ENCODE data around the gene SCLY. TPM values are rescaled to one million over a fixed set of nuclear protein-coding genes. Genes with fewer than 3 reads are reported as not detected.

SCLY gene
- total RNA-seq (2022) (40.1 and 40.4 TPM in 2 replicates), Bru-seq, nascent RNA (percentile 71 among the genes with signal in this experiment), BruChase-seq, experiment 1, labeled RNA remaining after a 6-hour chase (percentile 67 among the genes with signal in this experiment), BruChase-seq, experiment 2, labeled RNA remaining after a 2-hour chase (percentile 77 among the genes with signal in this experiment)
- long read RNA-seq, transcript SCLY-202 (8 exons, 1,774 nt): minor isoform, 15 of 94 reads
- long read RNA-seq, transcript SCLY-201 (12 exons, 2,562 nt): major isoform, 38 of 94 reads
- long read RNA-seq, partial matches to known transcripts: 11 of 94 reads
- long read RNA-seq, other reads (novel, unspliced or antisense): 28 of 94 reads

GRCh38 chr2:238060542-238061314, at the start of gene SCLY:
Gene SCLY, plus strand, starts transcription at chr2:238061001. Its CDS starts 54 bp downstream, at chr2:238061055.
- no TSS peak for BruUV-seq (replicated peaks)
- TF ChIP-seq CTCF (IDR thresholded peaks at IDR 0.05; ENCODE audit: unreplicated experiment): no peak
- Mint-ChIP-seq H3K9me3 (ENCODE audit: unreplicated experiment) (no peaks in the 10 kb centered on the region), H3K4me3 (ENCODE audit: unreplicated experiment) (peak within 1 kb of the TSS; percentile 82), H3K36me3 (ENCODE audit: insufficient read depth, unreplicated experiment) (peaks cover 22% of the 10 kb centered on the region), H3K27ac (ENCODE audit: low read depth, unreplicated experiment) (peak within 1 kb of the TSS; percentile 91), H3K4me1 (ENCODE audit: insufficient read depth, unreplicated experiment) (peaks cover 15% of the 10 kb centered on the region), H3K27me3 (ENCODE audit: insufficient read depth, unreplicated experiment) (no peaks in the 10 kb centered on the region)
- DNase-seq (ENCODE audit: unreplicated experiment): peak; percentile 97
- ChIA-PET CTCF (interaction anchor here (0.6 to 1.6 kb wide), 3 partner anchors 26 to 137 kb away, joined by 3 to 5 read pairs (median 5); no protein-coding TSS in a partner anchor), POLR2A (interaction anchor here (0.6 to 2.8 kb wide), 35 partner anchors 10 to 976 kb away, joined by 3 to 34 read pairs (median 4); partner anchors contain the start of genes ILKAP, KLHL30 and PER2)
- intact Hi-C loops (cut with micrococcal nuclease): loop anchor here (1.0 to 5.0 kb wide), 4 partner anchors 77 to 202 kb away; partner anchors contain the start of genes HES6, KLHL30 and UBE2F

GRCh38 chr2:238013806-238014205, 47.0 kb upstream of the SCLY start:
- intact Hi-C loops (cut with micrococcal nuclease): loop anchor here (10.0 kb wide), 1 partner anchor 499 kb away; no protein-coding TSS in a partner anchor
- no peak for DNase-seq (ENCODE audit: unreplicated experiment)
- POLR2A ChIA-PET: no interaction called here
- Mint-ChIP-seq H3K4me3 (ENCODE audit: unreplicated experiment) (no peak overlapping the region), H3K27ac (ENCODE audit: low read depth, unreplicated experiment) (peak overlapping the region; percentile 43), H3K9me3 (ENCODE audit: unreplicated experiment) (no peaks in the 10 kb centered on the region), H3K4me1 (ENCODE audit: insufficient read depth, unreplicated experiment) (peaks cover 6% of the 10 kb centered on the region), H3K27me3 (ENCODE audit: insufficient read depth, unreplicated experiment) (no peaks in the 10 kb centered on the region), H3K36me3 (ENCODE audit: insufficient read depth, unreplicated experiment) (peaks cover 35% of the 10 kb centered on the region)
- no TSS peak for BruUV-seq (replicated peaks)
- TF ChIP-seq CTCF (IDR thresholded peaks at IDR 0.05; ENCODE audit: unreplicated experiment): no peak
- CTCF ChIA-PET: no interaction called here

- POLR2A ChIA-PET: interaction anchor here (0.6 to 0.9 kb wide), 2 partner anchors 10 to 13 kb away, joined by 3 to 4 read pairs; no protein-coding TSS in a partner anchor
- TF ChIP-seq CTCF (IDR thresholded peaks at IDR 0.05; ENCODE audit: unreplicated experiment): no peak
- no peak for DNase-seq (ENCODE audit: unreplicated experiment)
- Mint-ChIP-seq H3K36me3 (ENCODE audit: insufficient read depth, unreplicated experiment) (peaks cover 46% of the 10 kb centered on the region), H3K27ac (ENCODE audit: low read depth, unreplicated experiment) (no peak overlapping the region), H3K9me3 (ENCODE audit: unreplicated experiment) (no peaks in the 10 kb centered on the region), H3K4me3 (ENCODE audit: unreplicated experiment) (no peak overlapping the region), H3K27me3 (ENCODE audit: insufficient read depth, unreplicated experiment) (no peaks in the 10 kb centered on the region), H3K4me1 (ENCODE audit: insufficient read depth, unreplicated experiment) (peaks cover 7% of the 10 kb centered on the region)
- CTCF ChIA-PET: no interaction called here
- no TSS peak for BruUV-seq (replicated peaks)
- intact Hi-C loops (cut with micrococcal nuclease): loop anchor here (10.0 kb wide), 1 partner anchor 501 kb away; no protein-coding TSS in a partner anchor
Observed at GRCh38 chr2:238015705-238016104, 45.1 kb upstream of the SCLY start.

GRCh38 chr2:238016526-238016925, 44.3 kb upstream of the SCLY start:
- ChIA-PET CTCF (no interaction called here), POLR2A (no interaction called here)
- H3K36me3 Mint-ChIP-seq (ENCODE audit: insufficient read depth, unreplicated experiment): peaks cover 51% of the 10 kb centered on the region
- no peaks in the 10 kb centered on the region for H3K27me3 Mint-ChIP-seq (ENCODE audit: insufficient read depth, unreplicated experiment)
- no TSS peak for BruUV-seq (replicated peaks)
- no peak overlapping the region for H3K27ac Mint-ChIP-seq (ENCODE audit: low read depth, unreplicated experiment)
- no peak for DNase-seq (ENCODE audit: unreplicated experiment)
- intact Hi-C loops (cut with micrococcal nuclease): loop anchor here (10.0 kb wide), 1 partner anchor 502 kb away; no protein-coding TSS in a partner anchor
- peaks cover 7% of the 10 kb centered on the region for H3K4me1 Mint-ChIP-seq (ENCODE audit: insufficient read depth, unreplicated experiment)
- no peak overlapping the region for H3K4me3 Mint-ChIP-seq (ENCODE audit: unreplicated experiment)
- no peak for TF ChIP-seq CTCF (IDR thresholded peaks at IDR 0.05; ENCODE audit: unreplicated experiment)
- no peaks in the 10 kb centered on the region for H3K9me3 Mint-ChIP-seq (ENCODE audit: unreplicated experiment)

Measured in MCF 10A (cell line).